HG03045 (cell line): Measurements from ENCODE around the gene WDR74.

Experiments used
- ATAC-seq: cut with Tn5 transposase; IDR thresholded peaks from one replicate; pipeline ENCODE4 v1.9.1; 2021; ENCODE audit warnings: mild to moderate bottlenecking, moderate library complexity; ENCODE audit not compliant: unreplicated experiment

WDR74 gene

DNA sequence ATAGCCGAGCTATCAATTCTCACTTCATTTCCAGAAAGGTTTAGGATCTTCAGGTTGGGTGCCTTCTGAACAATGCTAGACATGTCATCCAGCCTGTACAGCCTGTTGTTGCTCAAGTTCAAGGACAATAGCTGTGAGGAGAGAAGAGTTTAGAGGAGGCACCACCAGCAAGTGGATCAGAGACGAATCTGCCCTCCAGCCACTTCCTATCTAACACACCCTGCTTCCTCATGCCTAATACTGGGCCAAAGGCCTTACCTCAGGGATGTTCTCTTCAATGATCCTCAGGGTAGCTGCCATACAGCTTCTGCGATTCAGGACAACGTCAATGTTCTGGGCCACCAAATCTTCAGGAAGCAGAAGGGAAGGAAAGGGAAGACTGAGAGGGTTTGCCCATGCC, 38.3 kb downstream of the WDR74 start:
- no peak for ATAC-seq

DNA sequence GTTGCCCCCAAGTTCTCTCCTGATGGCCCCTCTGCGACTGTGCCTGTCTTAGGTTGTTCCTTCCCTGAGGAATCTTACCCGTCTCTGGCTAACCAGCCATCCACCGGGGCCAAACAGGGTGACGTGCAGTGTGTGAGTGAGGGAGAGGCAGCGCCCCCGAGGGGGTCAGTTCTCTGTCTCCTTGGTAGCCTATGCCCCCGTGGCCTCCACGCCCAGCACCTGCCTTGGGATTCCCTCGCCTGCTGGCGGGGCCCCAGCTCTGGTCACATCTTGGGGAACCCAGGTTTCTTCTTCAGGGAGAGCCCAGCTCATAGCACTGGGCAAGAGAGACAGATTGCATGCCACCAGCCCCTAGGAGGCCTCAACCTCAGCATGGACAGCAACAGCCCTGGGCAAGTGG, 39.9 kb downstream of the WDR74 start:
- no peak for ATAC-seq

DNA sequence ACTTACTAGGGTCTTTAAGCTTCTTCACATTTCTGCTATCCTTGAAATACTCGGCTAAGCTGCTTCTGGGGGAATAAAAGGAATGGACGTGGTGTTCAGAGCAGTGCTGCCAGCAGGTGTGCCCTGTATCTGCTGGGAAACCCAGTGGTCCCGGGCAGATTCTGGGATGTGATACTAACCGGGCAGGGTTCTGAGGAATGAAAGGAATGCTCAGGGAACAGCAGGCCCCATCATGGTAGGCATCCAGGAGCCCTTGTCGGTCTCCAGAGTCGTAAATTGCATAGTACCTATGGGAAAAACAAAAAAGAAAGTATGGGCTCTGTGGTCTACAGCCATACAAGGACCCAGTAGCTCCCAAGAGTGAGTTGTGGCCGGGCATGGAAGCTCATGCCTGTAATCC, 43.1 kb downstream of the WDR74 start:
- no peak for ATAC-seq

DNA sequence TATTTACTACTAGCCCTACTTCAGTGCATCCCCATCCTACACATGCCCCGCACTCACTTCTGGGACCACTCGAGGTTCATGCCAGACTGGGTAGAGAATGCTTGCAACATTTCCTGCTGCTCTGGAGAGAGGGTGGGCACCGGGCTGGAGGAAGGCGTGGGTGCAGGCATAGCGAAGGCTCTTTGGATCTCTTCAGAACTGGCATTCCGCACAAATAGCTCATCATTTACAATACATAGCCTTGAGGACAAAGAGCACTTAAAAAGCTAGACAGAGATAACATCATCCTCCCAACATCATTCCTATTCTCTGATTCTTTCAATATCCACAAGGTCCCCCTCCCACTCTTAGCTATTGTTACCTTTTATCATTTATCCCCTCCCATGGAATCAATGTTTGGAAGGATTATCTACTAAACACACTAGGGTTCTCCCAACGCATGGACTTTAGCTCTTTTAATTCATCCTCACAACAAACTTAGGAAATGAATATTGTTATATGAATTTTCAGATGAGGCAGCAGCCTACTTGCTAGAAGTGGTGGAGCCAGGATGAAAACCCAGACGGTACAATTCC, 45.1 kb downstream of the WDR74 start:
- no peak for ATAC-seq

DNA sequence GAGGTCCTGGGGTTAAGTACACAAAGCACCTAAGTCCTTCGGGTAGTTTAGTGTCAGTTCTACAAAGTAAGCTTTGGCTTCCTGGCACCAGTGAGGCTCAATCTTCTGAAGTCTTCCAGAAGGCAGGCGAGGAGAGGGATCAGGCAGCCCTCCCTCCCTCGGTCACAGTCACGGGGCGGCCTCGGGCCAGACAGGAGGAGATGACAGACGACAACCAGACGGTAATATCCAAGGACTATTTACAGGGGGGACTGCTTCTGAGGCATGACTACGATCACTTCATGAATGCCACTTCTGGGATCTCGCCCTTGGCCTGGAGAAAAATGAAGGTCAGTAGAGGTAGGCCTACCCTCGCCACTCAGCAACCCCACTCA, 47.2 kb downstream of the WDR74 start:
- ATAC-seq, result peak; percentile 3

DNA sequence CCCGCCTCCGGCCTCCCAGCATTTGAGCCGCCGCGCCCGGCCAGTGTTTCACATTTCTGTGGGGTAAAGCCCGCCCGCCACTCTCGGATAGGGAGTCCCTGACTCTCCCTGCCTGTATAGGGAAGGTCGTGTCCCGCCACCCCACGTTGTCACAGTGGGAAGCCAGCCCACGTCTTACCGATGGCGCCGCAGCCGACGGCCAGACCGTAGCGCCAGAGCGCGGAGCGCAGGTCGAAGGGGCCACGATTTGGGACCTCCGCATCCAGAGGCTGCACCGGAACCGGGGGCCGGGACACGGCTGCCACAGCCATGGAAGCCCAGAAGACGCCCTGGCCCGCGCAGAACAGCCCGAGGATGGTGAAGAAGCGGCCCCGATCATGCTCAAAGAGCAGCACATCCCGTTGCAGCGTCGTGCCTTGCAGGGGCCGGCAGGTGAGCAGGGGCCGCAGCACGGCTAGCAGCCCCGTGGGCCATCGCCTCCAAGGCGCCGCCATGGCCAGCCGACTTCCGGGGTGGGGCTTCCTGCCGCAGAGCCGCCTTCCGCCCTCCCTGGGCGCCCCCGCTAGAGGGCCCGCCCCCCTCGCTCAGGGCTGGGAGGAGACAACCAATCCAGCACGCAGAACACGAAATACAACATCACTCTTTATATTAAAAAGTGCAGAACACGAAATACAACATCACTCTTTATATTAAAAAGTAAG, 47.7 kb downstream of the WDR74 start, which contains the start of gene TMEM223:
TSS of gene TMEM223 (minus strand) at position 506 of the 701 bp plus-strand sequence. CDS start at position 494, 12 bp downstream.
- peak; percentile 55 for ATAC-seq

DNA sequence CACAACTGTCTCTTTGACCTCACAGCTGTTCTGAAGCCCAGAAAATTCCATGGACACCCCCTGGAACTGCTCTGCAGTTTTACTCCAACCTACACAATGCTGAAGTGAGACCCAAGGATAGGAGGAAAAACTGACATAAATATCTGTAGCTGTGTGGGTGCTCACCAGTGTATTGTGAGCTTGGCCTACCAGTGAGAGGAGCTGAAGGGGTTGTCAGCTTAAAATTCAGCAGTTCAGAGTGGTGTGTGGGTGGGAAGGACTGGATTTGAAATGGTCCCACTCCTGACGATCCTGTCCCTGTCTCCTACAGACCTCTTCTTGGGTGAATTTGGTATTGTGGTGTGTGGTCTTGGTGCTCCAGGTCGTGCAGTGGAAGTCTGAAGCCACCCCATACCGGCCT, 49.8 kb downstream of the WDR74 start:
- no peak for ATAC-seq

DNA sequence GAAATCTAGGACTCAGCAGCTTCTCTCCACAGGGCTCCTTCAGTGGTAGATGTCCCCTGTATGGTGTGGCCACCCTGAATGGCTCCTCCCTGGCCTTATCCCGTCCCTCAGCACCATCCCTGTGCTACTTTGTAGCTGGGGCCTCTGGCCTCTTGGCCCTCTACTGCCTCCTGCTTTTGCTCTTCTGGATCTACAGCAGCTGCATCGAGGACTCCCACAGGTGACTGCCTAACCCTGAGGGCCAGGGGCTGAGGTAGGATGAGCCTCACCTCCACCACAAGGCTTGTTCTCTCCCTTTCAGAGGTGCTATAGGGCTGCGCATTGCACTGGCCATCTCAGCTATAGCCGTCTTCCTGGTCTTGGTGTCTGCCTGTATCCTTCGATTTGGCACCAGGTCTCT, 50.4 kb downstream of the WDR74 start:
- no peak for ATAC-seq

DNA sequence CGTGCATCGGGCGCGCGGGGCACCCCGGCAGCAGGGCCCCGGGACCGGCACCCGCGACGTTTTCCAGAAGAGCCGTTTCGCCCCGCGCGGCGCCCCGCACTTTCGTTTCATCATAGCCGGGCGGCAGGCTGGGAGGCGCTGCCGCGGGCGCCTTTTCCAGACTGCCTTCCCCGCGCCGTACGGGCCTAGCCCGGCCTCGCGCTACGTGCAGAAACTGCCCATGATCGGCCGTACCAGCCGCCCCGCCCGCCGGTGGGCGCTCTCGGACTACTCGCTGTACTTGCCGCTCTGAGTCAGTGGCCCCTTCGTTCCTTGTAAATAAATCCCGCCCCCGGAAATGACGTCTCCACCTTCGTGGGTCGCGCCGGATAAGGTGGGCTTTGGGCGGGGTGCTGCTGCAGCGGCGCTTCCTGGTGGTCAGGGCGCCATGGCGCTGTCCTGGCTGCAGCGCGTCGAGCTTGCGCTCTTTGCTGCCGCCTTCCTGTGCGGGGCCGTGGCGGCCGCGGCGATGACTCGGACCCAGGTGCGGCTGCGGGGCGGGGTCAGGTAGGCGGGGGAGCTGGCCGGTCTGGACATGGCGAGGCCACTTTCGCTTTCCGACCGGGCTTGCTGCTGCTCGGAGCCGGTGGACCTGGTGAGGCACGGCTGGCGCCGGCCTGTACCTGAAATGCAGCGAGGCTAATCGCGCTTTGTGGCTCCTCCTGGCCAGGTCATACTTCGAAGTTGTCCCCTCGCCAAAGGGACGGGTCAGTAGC, 52.2 kb downstream of the WDR74 start, which contains the start of gene TMEM179B:
TSS of gene TMEM179B (plus strand) at position 398 of the 755 bp plus-strand sequence. CDS start at position 428, 30 bp downstream.
- ATAC-seq, result peak; percentile 65

DNA sequence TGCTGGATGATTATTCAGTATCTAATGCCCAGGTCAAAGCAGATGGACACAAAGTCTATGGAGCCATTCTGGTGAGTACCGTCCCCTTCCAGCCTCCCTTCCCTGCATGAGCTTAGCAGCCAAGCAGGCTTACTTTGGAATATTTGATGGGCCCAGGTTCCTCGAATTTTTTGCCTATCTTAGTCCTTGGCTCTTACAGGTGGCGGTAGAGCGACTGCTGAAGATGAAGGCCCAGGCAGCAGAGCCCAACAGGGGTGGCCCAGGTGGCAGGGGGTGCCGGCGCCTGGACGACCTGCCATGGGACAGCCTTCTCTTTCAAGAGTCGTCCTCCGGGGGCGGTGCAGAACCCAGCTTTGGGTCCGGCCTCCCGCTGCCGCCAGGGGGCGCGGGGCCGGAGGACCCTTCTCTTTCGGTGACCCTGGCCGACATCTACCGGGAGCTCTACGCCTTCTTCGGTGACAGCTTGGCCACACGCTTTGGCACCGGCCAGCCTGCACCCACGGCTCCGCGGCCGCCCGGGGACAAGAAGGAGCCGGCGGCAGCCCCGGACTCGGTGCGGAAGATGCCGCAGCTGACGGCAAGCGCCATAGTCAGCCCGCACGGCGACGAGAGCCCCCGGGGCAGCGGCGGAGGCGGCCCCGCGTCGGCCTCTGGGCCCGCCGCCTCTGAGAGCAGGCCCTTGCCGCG, 52.9 kb downstream of the WDR74 start:
- ATAC-seq, result peak; percentile 65
